ENCODE data around the gene CAPN7. TPM values are rescaled to one million over a fixed set of nuclear protein-coding genes. Genes with fewer than 3 reads are reported as not detected.

The CAPN7 gene
- total RNA-seq, 6 experiments from 2014 or later, result 23.8 to 27.9 (median 26.4) TPM

GRCh38 chr3:15284121-15284889 lies 78.3 kb downstream of the CAPN7 start:
- DNase-seq, result peak; percentile 21
- no peaks in the 10 kb centered on the region; the same call in 1 of the 2 replicates for H3K27me3 Mint-ChIP-seq (ENCODE audit: insufficient read depth)
- peaks cover 38% of the 10 kb centered on the region for H3K4me1 Mint-ChIP-seq (ENCODE audit: low read depth)
- no peak overlapping the region for H3K27ac Mint-ChIP-seq
- no peaks in the 10 kb centered on the region for H3K36me3 Mint-ChIP-seq (ENCODE audit: low read depth)
- no peak overlapping the region for H3K4me3 Mint-ChIP-seq
- H3K9me3 Mint-ChIP-seq, result no peaks in the 10 kb centered on the region
- TF ChIP-seq, protein P1, sequence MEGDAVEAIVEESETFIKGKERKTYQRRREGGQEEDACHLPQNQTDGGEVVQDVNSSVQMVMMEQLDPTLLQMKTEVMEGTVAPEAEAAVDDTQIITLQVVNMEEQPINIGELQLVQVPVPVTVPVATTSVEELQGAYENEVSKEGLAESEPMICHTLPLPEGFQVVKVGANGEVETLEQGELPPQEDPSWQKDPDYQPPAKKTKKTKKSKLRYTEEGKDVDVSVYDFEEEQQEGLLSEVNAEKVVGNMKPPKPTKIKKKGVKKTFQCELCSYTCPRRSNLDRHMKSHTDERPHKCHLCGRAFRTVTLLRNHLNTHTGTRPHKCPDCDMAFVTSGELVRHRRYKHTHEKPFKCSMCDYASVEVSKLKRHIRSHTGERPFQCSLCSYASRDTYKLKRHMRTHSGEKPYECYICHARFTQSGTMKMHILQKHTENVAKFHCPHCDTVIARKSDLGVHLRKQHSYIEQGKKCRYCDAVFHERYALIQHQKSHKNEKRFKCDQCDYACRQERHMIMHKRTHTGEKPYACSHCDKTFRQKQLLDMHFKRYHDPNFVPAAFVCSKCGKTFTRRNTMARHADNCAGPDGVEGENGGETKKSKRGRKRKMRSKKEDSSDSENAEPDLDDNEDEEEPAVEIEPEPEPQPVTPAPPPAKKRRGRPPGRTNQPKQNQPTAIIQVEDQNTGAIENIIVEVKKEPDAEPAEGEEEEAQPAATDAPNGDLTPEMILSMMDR (IDR thresholded peaks at IDR 0.05), result no peak

DNA sequence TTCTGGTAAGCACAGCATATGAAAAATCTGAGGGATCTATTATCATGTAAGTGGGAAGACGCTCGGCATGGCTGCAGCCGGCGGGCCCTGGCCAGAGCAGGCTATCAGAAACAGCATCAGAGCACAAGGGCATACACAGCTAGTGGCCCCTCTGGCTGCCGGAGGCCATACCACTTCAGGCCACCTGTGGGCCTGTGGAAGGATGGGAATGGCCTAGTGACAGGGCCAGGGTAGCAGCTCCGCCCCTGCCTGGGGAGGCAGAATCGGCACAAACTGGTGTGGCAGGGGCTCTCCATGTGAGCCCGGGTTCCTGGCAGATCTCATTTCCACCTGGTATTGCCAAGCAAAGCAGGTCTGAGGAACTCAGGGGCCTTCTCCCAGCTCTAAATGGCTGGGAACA lies 80.0 kb downstream of the CAPN7 start:
- no peak overlapping the region for H3K4me3 Mint-ChIP-seq
- no peaks in the 10 kb centered on the region for H3K9me3 Mint-ChIP-seq
- no peak for DNase-seq
- TF ChIP-seq, protein P1 (IDR thresholded peaks at IDR 0.05), result no peak
- H3K4me1 Mint-ChIP-seq (ENCODE audit: low read depth), result peaks cover 26% of the 10 kb centered on the region
- H3K27me3 Mint-ChIP-seq (ENCODE audit: insufficient read depth), result no peaks in the 10 kb centered on the region; the same call in 1 of the 2 replicates
- no peak overlapping the region for H3K27ac Mint-ChIP-seq
- no peaks in the 10 kb centered on the region for H3K36me3 Mint-ChIP-seq (ENCODE audit: low read depth)

DNA sequence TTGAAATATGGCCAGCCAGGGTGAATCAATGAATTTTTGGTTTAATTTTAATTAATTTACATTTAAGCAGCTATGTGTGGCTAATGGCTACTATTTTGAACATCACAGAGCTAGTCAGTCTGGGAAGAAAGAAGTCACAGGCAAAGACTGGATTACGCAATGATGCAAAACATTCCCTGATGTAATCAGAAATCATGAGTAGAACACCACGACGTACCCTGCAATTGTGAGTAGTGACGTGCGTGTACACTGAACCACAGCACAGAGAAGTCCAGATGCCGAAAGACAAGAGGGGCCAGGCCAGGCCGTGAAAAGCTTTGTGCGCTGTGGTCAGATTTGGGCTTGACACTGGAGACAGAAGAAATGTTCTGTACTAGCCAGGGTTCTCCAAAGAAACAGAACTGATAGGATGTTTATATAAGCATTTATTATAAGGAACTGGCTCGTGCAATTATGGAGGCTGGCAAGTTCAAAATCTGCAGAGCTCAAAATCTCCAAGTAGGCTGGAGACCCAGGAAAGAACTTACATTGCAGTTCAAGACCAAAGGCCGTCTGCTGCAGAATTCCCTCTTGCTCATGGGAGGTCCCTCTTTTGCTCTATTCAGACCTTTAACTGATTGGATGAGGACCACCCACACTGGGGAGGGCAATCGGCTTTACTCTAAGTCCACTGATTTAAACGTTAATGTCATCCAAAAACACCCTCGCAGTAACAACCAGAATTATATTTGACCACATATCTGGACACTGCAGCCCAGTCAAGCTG lies 81.7 kb downstream of the CAPN7 start:
- Mint-ChIP-seq H3K27me3 (ENCODE audit: insufficient read depth) (peaks cover 3% of the 10 kb centered on the region), H3K9me3 (no peaks in the 10 kb centered on the region), H3K4me1 (ENCODE audit: low read depth) (peaks cover 24% of the 10 kb centered on the region), H3K4me3 (peak overlapping the region; percentile 56; the same call in 1 of the 2 replicates), H3K27ac (peak overlapping the region; percentile 78), H3K36me3 (ENCODE audit: low read depth) (no peaks in the 10 kb centered on the region)
- TF ChIP-seq, protein P1 (IDR thresholded peaks at IDR 0.05), result no peak
- peak; percentile 82 for DNase-seq

DNA sequence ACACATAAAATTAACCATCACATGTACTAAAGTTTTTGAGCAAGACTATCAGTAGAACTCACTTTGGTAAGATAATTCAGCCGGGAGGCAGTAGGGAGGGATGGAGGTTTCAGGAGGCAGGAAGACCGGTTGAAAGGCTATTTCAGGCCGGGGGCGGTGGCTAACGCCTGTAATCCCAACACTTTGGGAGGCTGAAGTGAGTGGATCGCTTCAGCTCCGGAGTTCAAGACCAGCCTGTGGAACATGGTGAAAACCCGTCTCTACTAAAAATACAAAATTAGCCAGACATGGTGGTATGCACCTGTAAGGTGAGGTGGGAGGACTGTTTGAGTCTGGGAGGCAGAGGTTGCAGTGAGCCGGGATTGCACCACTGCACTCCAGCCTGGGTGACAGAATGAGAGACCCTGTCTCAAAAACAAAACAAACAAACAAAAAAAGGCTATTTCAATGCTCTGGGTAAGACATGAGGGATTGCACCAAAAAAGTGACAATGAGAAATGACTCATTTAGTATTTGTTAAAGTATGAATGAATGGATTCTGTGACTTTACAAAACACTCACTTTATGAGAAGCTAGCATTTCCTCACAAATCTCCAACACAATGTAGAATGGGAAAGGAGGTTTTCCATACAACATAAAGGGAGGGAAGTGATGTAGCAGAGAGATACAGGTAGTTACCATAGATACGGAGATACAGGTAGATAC lies 82.4 kb downstream of the CAPN7 start:
- no peaks in the 10 kb centered on the region for H3K36me3 Mint-ChIP-seq (ENCODE audit: low read depth)
- H3K4me1 Mint-ChIP-seq (ENCODE audit: low read depth), result peaks cover 31% of the 10 kb centered on the region
- no peaks in the 10 kb centered on the region for H3K9me3 Mint-ChIP-seq
- TF ChIP-seq, protein P1 (IDR thresholded peaks at IDR 0.05), result no peak
- DNase-seq, result no peak
- peaks cover 3% of the 10 kb centered on the region for H3K27me3 Mint-ChIP-seq (ENCODE audit: insufficient read depth)
- no peak overlapping the region for H3K4me3 Mint-ChIP-seq
- no peak overlapping the region for H3K27ac Mint-ChIP-seq

DNA sequence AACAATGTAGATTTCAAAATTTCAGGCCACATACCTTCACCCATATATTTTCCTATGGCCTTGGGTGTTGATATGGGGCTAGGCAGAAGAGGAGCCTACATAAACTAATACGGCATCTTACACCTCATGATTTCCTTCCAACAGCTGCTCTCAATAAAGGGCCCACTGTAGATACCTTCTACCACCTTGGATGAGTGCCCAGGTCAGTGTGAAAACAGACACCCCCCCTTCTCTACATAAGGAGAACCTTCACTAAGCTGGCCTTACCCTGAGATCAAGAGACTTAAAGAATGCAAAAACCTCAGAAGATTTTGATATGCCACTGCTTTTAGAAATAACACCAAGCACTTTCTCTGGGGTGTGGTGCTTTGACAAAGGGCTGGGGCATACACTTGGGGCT lies 83.6 kb downstream of the CAPN7 start:
- H3K27ac Mint-ChIP-seq, result no peak overlapping the region
- peaks cover 26% of the 10 kb centered on the region for H3K4me1 Mint-ChIP-seq (ENCODE audit: low read depth)
- TF ChIP-seq, protein P1 (IDR thresholded peaks at IDR 0.05), result no peak
- no peak overlapping the region for H3K4me3 Mint-ChIP-seq
- no peaks in the 10 kb centered on the region for H3K36me3 Mint-ChIP-seq (ENCODE audit: low read depth)
- no peaks in the 10 kb centered on the region for H3K9me3 Mint-ChIP-seq
- peaks cover 3% of the 10 kb centered on the region; the same call in 1 of the 2 replicates for H3K27me3 Mint-ChIP-seq (ENCODE audit: insufficient read depth)
- DNase-seq, result no peak

Data from HFFc6 (cell line).